ENCODE data around the gene COMP.

The COMP gene

DNA sequence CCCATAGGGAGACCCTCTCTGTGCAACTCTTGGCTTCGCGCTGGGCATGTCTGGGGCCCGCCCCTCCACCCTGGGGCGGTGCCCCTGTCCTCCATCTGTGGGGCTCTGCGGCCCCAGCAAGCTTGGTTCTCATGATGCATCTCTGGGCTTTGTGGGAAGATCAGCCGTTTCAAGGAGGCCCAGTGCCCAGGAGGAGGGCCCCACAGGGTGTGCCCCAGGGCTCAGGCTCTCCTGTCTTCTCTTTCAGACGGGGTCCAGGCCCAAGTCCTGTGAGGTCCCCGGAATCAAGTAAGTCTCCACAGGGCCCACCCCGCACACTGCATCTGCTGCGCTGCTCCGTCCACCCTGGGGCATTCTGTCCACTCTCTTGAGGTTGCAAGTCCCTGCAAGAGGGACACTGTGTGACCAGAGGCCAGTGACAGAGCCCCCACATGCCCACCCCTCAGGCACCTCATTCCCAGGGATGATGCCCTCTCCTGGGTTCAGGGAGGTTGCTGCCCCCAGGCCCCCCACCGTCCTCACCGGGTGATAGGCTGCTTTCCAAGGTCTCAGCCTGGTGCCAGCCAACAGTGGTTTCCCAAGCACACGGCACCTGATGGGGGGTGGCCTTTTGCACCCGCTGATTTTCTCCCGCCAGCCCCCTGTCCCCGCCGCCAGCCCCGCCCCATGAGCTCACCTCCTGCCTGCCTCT lies 31.7 kb downstream of the COMP start:
- no peak for DNase-seq (ENCODE audit: low read depth, low spot score)
- no peak overlapping the region for H3K4me3 ChIP-seq (ENCODE audit: low read depth, low read length)
- in situ Hi-C loops (cut with HindIII; ENCODE audit: low sequenced_read_pairs): no loop called here
- TF ChIP-seq, protein P1, sequence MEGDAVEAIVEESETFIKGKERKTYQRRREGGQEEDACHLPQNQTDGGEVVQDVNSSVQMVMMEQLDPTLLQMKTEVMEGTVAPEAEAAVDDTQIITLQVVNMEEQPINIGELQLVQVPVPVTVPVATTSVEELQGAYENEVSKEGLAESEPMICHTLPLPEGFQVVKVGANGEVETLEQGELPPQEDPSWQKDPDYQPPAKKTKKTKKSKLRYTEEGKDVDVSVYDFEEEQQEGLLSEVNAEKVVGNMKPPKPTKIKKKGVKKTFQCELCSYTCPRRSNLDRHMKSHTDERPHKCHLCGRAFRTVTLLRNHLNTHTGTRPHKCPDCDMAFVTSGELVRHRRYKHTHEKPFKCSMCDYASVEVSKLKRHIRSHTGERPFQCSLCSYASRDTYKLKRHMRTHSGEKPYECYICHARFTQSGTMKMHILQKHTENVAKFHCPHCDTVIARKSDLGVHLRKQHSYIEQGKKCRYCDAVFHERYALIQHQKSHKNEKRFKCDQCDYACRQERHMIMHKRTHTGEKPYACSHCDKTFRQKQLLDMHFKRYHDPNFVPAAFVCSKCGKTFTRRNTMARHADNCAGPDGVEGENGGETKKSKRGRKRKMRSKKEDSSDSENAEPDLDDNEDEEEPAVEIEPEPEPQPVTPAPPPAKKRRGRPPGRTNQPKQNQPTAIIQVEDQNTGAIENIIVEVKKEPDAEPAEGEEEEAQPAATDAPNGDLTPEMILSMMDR (IDR thresholded peaks at IDR 0.05; ENCODE audit: low read depth, low read length): no peak

DNA sequence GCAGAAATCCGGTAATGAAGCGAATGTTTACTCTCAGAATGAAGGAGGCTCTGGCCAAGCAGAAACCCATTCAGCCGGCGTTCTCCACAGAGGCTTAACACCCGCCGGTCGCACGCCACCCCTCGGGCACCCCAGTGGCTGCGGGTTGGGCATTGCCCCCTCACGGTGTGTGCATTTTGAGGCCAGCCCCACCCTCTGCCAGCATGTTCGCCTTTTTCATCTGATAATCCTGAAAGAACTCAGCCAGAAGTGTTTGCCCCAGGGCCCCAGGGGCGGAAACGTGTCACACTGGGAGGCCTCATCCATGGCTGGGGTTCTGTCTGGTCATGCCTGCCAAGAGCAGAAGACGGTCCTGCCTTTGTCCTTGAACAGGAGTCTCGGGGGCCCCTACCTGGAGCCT lies 34.2 kb downstream of the COMP start:
- no peak overlapping the region for H3K4me3 ChIP-seq (ENCODE audit: low read depth, low read length)
- no peak for DNase-seq (ENCODE audit: low read depth, low spot score)
- in situ Hi-C loops (cut with HindIII; ENCODE audit: low sequenced_read_pairs): no loop called here
- TF ChIP-seq, protein P1 (IDR thresholded peaks at IDR 0.05; ENCODE audit: low read depth, low read length): no peak

DNA sequence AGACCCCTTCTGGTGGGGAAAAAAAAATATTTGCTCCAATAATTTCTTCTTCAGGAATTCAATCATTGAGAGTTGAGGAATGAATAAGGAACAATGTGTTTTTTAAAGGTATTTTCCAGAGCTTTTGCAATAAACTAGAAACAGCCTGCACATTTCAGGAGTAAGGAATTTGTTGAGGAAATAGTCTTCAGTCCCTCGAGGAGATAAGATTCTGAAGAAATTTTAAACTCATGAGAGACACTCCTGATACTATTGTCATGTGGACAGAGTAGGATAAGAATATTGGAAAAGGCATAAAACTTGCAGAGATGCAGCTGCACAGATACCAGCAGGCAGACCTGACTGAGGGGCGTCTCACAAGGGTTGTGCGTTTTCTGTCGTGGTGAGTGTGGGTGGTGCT lies 36.6 kb downstream of the COMP start:
- no peak overlapping the region for H3K4me3 ChIP-seq (ENCODE audit: low read depth, low read length)
- TF ChIP-seq, protein P1 (IDR thresholded peaks at IDR 0.05; ENCODE audit: low read depth, low read length): no peak
- DNase-seq (ENCODE audit: low read depth, low spot score): no peak
- in situ Hi-C loops (cut with HindIII; ENCODE audit: low sequenced_read_pairs): no loop called here

DNA sequence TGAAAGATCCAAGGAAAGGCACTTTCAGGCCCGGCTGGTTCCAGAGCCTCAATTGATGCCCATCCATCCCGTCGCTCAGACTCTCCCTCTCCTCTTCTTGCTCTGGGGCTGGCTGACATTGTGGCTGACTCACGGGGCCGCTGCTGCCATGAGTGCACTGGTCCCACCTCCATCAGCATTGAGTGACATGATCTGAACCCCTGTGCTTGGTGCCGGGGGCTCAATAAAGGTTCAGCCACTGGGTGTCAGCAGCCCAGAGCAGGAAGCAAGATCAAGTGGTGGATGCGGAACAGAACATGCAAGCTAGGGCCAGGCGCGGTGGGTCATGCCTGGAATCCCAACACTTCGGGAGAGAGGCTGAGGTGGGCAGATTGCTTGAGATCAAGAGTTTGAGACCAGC lies 39.5 kb downstream of the COMP start:
- TF ChIP-seq, protein P1 (IDR thresholded peaks at IDR 0.05; ENCODE audit: low read depth, low read length): no peak
- in situ Hi-C loops (cut with HindIII; ENCODE audit: low sequenced_read_pairs): no loop called here
- DNase-seq (ENCODE audit: low read depth, low spot score): no peak
- H3K4me3 ChIP-seq (ENCODE audit: low read depth, low read length): no peak overlapping the region

DNA sequence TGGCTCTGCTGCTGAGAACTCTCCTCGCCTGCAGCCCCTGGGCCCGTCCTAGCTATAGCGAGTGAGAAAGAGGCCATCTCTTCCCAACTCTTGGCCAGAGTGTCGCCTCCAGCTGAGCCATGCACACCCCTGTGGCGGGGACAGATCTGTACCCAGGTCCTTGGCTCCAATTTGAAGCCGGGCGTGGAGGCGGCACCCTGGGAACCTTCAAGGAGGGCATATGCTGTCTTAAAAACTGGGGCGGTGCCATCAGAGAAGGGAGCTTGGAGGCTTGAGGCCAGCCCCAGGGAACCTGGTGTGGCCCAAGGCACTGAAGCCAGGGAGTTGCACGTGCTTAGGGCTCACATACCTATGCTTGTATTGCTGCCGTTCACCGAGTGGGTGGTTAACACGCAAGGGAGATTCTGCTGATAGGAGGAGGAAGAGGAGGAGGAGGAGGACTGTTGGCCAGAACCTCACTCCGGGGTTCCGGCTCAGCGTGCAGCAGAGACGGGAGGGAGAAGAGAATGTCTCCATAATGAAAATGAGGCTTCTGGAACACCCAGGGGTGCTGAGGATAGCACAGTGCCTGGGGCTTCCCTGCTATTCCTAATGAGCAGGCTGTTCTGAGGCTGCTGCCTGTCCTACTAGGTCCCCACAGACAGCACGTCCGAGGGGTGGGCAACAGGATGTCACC lies 40.7 kb downstream of the COMP start:
- DNase-seq (ENCODE audit: low read depth, low spot score): no peak
- in situ Hi-C loops (cut with HindIII; ENCODE audit: low sequenced_read_pairs): no loop called here
- TF ChIP-seq, protein P1 (IDR thresholded peaks at IDR 0.05; ENCODE audit: low read depth, low read length): no peak
- no peak overlapping the region for H3K4me3 ChIP-seq (ENCODE audit: low read depth, low read length)

DNA sequence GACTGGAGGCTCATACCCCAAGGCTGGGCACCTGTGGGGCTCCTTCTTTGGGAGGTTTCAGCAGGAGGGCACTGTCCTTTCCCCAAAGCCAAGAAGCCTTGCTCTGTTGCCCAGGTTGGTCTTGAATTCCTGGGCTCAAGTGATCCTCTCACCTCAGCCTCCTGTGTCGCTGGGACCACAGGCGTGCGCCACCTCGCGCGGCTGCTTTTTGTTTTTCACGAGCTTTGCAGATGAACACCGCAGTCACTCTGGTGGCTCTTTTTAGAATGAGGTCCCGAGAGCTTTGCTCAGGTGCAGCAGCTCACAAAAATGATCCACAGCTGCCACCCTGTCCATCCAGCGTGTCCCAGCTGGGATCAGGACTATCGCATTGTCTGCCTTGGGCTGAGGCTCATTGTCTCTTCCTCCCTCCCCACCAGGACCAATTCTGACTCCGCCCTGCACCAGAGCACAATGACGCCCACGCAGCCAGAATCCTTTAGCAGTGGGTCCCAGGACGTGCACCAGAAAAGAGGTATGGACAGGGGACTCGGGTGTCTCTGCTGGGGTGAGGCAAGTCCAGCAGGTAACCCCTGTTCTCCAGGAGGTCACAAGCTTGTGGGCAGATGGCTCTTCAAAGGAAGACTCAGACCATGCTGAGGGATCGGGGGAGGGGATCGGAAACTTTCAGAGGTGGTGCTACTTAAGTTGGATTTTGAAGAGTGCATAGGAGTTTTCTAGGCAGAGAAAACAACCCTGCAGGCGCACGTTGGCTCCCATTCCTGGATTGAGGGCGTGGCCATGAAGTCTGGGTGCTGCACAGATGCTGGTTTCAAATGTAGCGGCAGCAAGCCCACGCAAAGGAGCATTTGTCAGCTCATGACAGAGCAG lies 41.5 kb downstream of the COMP start:
- in situ Hi-C loops (cut with HindIII; ENCODE audit: low sequenced_read_pairs): no loop called here

More for the DNA sequence above, 41.5 kb downstream of the COMP start:
- TF ChIP-seq, protein P1 (IDR thresholded peaks at IDR 0.05; ENCODE audit: low read depth, low read length): no peak
- no peak overlapping the region for H3K4me3 ChIP-seq (ENCODE audit: low read depth, low read length)
- no peak for DNase-seq (ENCODE audit: low read depth, low spot score)

All from astrocyte of the spinal cord (primary cell).